Occipital lobe (tissue), 2 donors: ENCODE results near the gene PARP12. TPM values are rescaled to one million over a fixed set of nuclear protein-coding genes. Genes with fewer than 3 reads are reported as not detected.

ENCODE experiments used
- DNase-seq: peaks from one replicate; lab custom pipeline; 2025; lab: John Stamatoyannopoulos, UW
- total RNA-seq: library from RNA; depleted of rRNA; stranded (reverse); fragments of >200 nt; gene quantifications from one replicate; pipeline ENCODE4 v1.2.3, GENCODE V29; 2014

Gene PARP12
- total RNA-seq, 1 donor from 2014 or later: 3.0 TPM

- DNase-seq: no peak
These were observed 27.1 kb downstream of the PARP12 start for GRCh38 chr7:140035400-140036223.

GRCh38 chr7:140034421-140034820 is 28.3 kb downstream of the PARP12 start:
- DNase-seq: no peak

GRCh38 chr7:140033779-140034363 is 28.9 kb downstream of the PARP12 start:
- no peak for DNase-seq

- no peak for DNase-seq
These were observed 29.7 kb downstream of the PARP12 start for GRCh38 chr7:140033036-140033435.

GRCh38 chr7:140031364-140031763 is 31.4 kb downstream of the PARP12 start:
- no peak for DNase-seq

GRCh38 chr7:140029072-140029471 is 33.7 kb downstream of the PARP12 start:
- DNase-seq: no peak

GRCh38 chr7:140028311-140028710 is 34.4 kb downstream of the PARP12 start:
- no peak for DNase-seq

GRCh38 chr7:140027858-140028257 is 34.9 kb downstream of the PARP12 start:
- no peak for DNase-seq

GRCh38 chr7:140026935-140027334 is 35.8 kb downstream of the PARP12 start:
- no peak for DNase-seq

- DNase-seq: no peak
These were observed 36.8 kb downstream of the PARP12 start for GRCh38 chr7:140025814-140026433.

GRCh38 chr7:140025241-140025640 is 37.5 kb downstream of the PARP12 start:
- DNase-seq: no peak

- DNase-seq: no peak
These were observed 38.2 kb downstream of the PARP12 start for GRCh38 chr7:140024585-140024984.

- DNase-seq: no peak
These were observed 39.0 kb downstream of the PARP12 start for GRCh38 chr7:140023728-140024127.

GRCh38 chr7:140022582-140023211 is 40.1 kb downstream of the PARP12 start:
- DNase-seq: no peak

- DNase-seq: no peak
These were observed 41.1 kb downstream of the PARP12 start for GRCh38 chr7:140021603-140022002.

GRCh38 chr7:140019606-140020005 is 43.1 kb downstream of the PARP12 start:
- no peak for DNase-seq

GRCh38 chr7:140019172-140019571 is 43.6 kb downstream of the PARP12 start:
- DNase-seq: no peak

GRCh38 chr7:140018125-140019043 is 44.4 kb downstream of the PARP12 start:
- no peak for DNase-seq

GRCh38 chr7:140017543-140017942 is 45.2 kb downstream of the PARP12 start:
- DNase-seq: no peak

- DNase-seq: no peak
These were observed 45.7 kb downstream of the PARP12 start for GRCh38 chr7:140017034-140017433.

GRCh38 chr7:140016540-140016939 is 46.2 kb downstream of the PARP12 start:
- no peak for DNase-seq
